Globus pallidus (tissue), 1 donor: Measurements from ENCODE around the gene FCHSD2.
A peak's percentile ranks its signal among the peaks of the same experiment; 100 is the strongest.
"Not testable (repeated sequence)": the region's sequence is repeated elsewhere in the genome, so short reads cannot be mapped to it uniquely, and the experiment has no call there.

Experiments
- DNase-seq: peaks from one replicate; pipeline ENCODE4 v3.0.0-alpha.2; 2015; ENCODE audit warnings: low spot score

Gene FCHSD2

GRCh38 chr11:72836111-72836510 is 306.0 kb downstream of the FCHSD2 start:
- DNase-seq, result no peak

GRCh38 chr11:72834905-72835304 is 307.2 kb downstream of the FCHSD2 start:
- no peak for DNase-seq

DNA sequence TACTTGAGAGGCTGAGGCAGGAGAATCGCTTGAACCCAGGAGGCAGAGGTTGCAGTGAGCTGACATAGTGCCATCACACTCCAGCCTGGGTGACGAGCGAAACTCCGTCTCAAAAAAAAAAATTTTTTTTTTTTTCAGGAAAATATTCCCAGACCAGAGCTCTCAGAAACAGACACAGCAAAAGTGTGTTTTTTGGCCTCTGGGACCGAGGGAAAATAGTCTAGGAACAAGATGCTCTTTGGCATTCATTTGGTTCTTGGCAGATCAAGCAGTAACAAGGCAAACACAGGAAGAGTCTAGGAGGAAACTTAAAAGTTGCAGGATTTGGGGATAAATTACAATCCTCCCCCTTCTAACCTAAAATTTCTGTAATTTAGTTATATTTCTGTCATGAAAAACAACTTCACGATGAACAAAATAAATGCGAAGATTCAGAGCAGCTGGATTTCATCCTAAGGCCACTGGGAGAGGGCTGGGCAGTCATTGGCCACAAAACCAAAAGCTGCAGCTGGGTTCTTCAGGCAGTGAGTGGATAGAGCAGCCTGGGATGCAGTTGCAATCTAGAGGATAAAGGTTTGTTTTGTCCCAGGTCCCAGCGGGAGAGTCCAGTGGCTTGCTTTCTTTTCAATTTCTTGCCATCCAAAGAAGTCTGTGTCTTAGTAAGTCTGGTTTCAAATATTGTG is 308.2 kb downstream of the FCHSD2 start:
- DNase-seq, result peak; percentile 69

DNA sequence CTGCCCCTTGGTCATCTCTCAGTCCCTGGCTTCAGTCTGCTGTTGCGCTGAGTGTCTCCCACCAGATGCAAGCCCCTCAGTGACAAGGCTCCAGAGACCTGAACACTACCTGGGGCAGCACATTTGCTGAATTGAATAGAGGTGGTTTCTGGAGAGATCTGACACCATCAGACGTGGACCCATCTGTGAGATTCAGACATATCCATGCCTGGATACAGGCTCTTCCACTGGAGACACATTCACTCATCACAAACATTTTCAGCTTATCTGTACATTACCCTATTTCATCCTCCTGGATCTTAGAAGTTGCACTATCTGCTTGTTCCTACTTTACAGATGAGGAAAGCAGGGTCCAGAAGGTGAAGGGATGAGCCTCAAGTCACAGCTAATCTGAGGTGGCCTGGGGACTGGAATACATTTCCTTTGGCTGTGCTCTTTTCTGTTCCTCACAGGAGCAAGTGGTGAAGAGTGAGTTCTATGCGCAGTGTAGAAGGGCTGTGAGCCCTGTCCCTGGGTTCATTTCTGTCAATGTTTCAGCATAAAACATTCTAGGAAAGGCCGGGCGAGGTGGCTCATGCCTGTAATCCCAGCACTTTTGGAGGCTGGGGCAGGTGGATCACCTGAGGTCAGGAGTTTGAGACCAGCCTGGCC is 308.9 kb downstream of the FCHSD2 start:
- no peak for DNase-seq

DNA sequence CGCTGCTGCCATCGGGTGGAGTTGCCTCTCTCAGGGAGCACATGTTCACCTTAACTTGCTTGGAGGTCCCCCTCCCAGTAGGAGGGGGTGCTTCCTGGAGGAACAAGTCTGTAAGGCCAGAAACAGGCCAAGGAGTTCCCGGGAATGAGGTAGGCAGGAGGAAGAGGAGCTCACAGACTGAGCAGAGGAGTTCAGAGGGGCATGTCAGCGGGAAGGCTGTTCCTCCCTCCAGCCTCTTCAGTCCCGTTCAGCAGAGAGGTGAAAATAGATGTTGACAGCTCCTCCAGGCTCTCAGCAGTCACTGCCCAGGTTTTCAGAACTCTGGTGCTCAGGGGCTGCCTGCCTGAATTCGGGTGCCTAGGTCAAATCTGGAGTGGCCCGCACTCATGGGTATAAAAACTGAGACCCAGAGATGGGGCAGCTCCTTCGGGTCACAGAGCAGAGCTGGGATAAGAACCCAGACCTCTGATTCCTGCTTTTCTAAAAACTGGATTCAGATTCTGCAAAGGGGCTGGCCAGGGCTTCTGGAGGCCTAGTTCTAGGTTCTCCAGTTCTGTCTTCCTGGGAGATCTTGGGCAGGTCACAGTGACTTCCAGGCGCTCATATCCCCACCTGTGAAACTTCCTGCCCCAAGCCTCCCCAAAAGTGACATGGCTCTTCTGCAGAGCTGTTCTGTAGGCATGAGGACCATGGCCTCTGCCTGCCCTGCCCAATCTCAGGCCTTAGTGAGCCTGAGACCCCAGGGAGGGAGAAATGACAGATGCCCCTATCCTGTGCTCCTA is 309.6 kb downstream of the FCHSD2 start:
- no peak for DNase-seq

- DNase-seq, result peak; percentile 87
Observed at GRCh38 chr11:72831521-72832300, 310.4 kb downstream of the FCHSD2 start.

DNA sequence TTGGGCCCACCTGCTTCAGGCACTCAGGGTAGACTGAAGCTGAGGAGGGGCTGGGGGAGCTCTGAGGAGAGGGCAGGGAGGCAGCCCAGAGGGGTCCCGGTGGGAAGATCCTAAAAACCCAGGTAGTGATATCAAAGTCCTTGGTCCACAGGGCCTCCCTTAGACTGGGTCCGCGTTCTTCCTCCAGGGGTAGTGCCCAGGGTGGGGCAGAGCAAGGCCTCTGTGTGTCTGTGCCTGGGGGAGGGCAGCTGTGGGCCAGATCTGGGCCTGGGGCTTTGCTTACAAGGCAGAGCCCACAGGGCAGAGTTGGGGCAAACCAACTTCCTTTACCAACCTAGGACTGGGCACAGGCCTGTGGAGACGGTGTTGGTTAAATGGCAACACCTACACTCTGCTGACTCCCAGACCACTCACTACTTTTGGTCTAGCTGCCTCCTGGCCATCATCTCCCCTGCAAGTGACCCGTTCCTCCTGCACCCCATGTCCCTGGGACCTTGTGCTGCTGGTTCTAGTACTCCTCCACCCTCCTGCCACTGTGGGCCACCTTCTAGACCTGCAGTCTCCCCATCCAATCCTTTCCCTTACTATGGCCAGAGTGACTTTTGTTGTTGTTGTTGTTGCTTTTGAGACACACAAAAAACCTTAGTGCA is 312.1 kb downstream of the FCHSD2 start:
- no peak for DNase-seq

DNA sequence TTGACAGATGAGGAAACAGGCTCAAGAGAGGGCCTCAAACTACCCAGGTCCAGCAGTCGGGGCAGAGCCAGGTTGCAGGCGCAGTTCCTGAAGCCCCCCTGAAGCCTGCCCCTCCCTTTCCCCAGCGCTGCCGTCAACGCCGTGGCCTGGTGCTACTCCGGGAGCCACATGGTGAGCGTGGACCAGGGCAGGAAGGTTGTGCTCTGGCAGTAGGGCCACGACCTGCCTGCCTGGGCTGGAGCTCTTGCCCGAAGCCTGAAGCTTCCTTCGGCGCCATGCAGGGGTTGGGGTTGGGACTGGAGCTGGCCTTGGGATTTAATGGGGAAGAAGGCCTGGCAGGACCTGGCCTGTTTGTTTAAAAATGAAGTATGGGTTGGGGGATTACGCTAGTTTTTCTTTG is 312.9 kb downstream of the FCHSD2 start:
- DNase-seq, result no peak

- no peak for DNase-seq
Observed at GRCh38 chr11:72828692-72829101, 313.4 kb downstream of the FCHSD2 start.

GRCh38 chr11:72828081-72828567 is 314.0 kb downstream of the FCHSD2 start:
- no peak for DNase-seq

- DNase-seq, result not testable (repeated sequence)
Observed at GRCh38 chr11:72827656-72828055, 314.5 kb downstream of the FCHSD2 start.

GRCh38 chr11:72826942-72827480 is 315.1 kb downstream of the FCHSD2 start:
- no peak for DNase-seq

GRCh38 chr11:72826191-72826941 is 315.8 kb downstream of the FCHSD2 start:
- DNase-seq, result no peak

DNA sequence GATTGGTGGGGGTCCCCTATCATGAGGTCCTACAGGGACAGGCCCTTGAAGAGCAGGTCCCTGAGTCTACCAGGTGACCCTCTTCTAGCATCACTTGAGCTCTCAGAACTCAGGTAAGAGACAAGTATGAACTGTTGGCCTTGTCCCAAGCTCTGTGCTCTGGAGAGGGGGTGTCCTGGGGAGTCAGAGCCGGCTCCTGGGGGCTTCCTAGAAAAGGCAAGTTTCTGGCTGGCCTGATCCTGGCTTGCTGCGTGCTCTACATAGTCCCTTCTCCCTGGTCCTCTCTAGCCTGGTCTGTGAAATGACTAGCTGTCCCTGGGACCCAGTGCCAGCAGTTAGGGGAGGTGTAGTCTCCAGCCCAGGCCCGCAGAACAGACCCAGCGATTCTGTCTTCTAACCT is 316.5 kb downstream of the FCHSD2 start:
- no peak for DNase-seq

DNA sequence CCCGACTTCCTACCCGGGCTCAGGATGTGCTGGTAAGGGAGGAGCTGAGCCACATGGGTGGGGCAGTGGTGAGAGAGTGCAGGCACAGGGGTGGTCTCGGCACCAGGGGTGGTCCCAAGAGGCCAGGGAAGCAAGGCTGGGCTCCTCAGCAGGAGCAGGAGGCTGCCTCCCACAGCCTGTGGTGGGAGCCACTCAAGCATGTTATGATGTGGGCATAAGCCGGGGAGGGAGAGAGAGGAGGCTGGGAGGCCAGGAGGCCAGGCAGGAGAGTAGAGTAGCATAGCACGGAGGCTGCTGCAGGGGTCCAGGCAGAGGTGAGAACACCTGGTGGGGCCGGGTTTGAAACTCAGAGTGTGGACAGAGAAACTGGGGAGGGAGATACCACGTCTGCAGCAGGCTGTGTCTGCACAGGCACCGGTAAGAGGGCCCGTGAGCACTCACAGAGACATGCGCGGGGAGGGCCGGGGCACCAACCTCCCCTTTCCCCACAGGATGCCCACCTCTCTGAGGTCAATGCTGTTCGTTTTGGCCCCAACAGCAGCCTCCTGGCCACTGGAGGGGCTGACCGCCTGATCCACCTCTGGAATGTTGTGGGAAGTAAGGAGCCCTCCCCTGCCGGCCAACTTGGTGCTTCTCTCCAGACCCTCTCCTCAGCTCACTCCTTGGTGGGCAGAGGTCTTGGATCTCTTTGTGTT is 317.2 kb downstream of the FCHSD2 start:
- no peak for DNase-seq

DNA sequence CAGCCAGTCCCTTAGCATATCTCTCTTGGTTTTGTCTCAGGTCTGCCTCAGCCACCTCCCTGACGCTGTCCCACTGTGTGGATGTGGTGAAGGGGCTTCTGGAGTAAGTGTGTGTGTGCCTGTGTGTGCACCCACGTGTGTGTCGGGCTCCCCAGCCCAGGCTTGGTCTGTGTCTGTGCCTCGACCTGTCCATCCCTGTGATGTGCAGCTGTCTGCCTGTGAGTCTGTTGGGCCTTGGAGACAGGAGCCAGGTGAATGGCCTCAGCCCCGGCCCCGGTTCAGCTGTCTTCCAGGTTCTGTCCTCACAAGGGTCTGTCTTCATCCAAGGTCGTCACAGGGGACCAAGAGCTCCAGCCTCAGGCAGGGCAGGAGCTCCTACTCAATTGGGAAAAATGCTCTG is 318.1 kb downstream of the FCHSD2 start:
- DNase-seq, result no peak

GRCh38 chr11:72823105-72823804 is 318.9 kb downstream of the FCHSD2 start:
- DNase-seq, result no peak

- peak; percentile 80 for DNase-seq
Observed at GRCh38 chr11:72821920-72822799, 320.0 kb downstream of the FCHSD2 start.
